HL-60 (cell line): Measurements from ENCODE around the gene FBXO11.
"Not testable (repeated sequence)": the region's sequence is repeated elsewhere in the genome, so short reads cannot be mapped to it uniquely, and the experiment has no call there.

Source experiments
- DNase-seq, 2 experiments: peaks; one replicate each; pipeline ENCODE4 v3.0.0-alpha.2; 2010 to 2020; ENCODE audit warnings: low read depth in 1 of 2, low spot score in 1 of 2
- H3K27ac ChIP-seq: fragments of 250-450 bp; sonication (Bioruptor Pico); replicated peaks from 2 replicates; pipeline ENCODE4 v1.5.1; 2020; ENCODE audit warnings: mild to moderate bottlenecking, moderate library complexity
- H3K27me3 ChIP-seq: fragments of 250-450 bp; sonication (Bioruptor Pico); 2 replicates; pipeline ENCODE4 v1.5.1; 2021; ENCODE audit warnings: mild to moderate bottlenecking, moderate library complexity; ENCODE audit not compliant: insufficient read depth, poor library complexity, severe bottlenecking
- H3K4me3 ChIP-seq: replicated peaks from 2 replicates; pipeline ENCODE4 v1.5.1; 2011; ENCODE audit warnings: mild to moderate bottlenecking, control low read depth, low read length; ENCODE audit not compliant: insufficient read depth
- GABPA ChIP-seq: IDR thresholded peaks from 2 replicates; pipeline ENCODE4 v1.6.1; 2012; ENCODE audit warnings: low read depth
- POLR2AphosphoS5 ChIP-seq: IDR thresholded peaks from 2 replicates; pipeline ENCODE4 v1.6.1; 2012; ENCODE audit warnings: low read depth
- SPI1 ChIP-seq: IDR thresholded peaks from 2 replicates; pipeline ENCODE4 v1.6.1; 2012; ENCODE audit warnings: low read depth, mild to moderate bottlenecking, borderline replicate concordance
- TF ChIP-seq, protein P1 (sequence below): IDR thresholded peaks from one replicate; pipeline ENCODE4 v1.5.1; 2011; ENCODE audit warnings: low read length, control low read depth, inconsistent platforms; ENCODE audit not compliant: insufficient read depth
- TF ChIP-seq, protein P2 (sequence below): IDR thresholded peaks from 2 replicates; pipeline ENCODE4 v1.6.1; 2012; ENCODE audit warnings: low read depth; ENCODE audit not compliant: insufficient replicate concordance

The FBXO11 gene

DNA sequence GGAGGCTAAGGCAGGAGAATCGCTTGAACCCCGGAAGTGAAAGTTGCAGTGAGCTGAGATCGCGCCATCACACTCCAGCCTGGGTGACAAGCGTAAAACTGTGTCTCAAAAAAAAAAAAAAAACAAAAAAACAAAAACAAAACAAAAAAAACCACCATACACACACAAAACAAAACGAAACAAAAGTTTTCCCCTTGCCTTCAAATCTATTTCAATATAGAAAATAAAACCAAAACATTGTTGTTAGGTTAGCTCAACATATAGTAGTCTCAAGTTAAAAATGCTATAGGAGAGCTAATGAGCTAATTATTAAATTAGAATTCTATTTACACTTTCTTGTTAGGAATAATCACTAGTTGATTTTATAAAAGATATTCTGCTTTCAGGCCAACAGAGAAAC lies 43.3 kb downstream of the FBXO11 start:
- H3K4me3 ChIP-seq, result no peak overlapping the region
- TF ChIP-seq, protein P1, sequence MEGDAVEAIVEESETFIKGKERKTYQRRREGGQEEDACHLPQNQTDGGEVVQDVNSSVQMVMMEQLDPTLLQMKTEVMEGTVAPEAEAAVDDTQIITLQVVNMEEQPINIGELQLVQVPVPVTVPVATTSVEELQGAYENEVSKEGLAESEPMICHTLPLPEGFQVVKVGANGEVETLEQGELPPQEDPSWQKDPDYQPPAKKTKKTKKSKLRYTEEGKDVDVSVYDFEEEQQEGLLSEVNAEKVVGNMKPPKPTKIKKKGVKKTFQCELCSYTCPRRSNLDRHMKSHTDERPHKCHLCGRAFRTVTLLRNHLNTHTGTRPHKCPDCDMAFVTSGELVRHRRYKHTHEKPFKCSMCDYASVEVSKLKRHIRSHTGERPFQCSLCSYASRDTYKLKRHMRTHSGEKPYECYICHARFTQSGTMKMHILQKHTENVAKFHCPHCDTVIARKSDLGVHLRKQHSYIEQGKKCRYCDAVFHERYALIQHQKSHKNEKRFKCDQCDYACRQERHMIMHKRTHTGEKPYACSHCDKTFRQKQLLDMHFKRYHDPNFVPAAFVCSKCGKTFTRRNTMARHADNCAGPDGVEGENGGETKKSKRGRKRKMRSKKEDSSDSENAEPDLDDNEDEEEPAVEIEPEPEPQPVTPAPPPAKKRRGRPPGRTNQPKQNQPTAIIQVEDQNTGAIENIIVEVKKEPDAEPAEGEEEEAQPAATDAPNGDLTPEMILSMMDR, result no peak
- no peak for TF ChIP-seq SPI1
- TF ChIP-seq GABPA, result no peak
- TF ChIP-seq POLR2AphosphoS5, result no peak
- TF ChIP-seq, protein P2, sequence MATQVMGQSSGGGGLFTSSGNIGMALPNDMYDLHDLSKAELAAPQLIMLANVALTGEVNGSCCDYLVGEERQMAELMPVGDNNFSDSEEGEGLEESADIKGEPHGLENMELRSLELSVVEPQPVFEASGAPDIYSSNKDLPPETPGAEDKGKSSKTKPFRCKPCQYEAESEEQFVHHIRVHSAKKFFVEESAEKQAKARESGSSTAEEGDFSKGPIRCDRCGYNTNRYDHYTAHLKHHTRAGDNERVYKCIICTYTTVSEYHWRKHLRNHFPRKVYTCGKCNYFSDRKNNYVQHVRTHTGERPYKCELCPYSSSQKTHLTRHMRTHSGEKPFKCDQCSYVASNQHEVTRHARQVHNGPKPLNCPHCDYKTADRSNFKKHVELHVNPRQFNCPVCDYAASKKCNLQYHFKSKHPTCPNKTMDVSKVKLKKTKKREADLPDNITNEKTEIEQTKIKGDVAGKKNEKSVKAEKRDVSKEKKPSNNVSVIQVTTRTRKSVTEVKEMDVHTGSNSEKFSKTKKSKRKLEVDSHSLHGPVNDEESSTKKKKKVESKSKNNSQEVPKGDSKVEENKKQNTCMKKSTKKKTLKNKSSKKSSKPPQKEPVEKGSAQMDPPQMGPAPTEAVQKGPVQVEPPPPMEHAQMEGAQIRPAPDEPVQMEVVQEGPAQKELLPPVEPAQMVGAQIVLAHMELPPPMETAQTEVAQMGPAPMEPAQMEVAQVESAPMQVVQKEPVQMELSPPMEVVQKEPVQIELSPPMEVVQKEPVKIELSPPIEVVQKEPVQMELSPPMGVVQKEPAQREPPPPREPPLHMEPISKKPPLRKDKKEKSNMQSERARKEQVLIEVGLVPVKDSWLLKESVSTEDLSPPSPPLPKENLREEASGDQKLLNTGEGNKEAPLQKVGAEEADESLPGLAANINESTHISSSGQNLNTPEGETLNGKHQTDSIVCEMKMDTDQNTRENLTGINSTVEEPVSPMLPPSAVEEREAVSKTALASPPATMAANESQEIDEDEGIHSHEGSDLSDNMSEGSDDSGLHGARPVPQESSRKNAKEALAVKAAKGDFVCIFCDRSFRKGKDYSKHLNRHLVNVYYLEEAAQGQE, result no peak
- H3K27ac ChIP-seq, result no peak overlapping the region

DNA sequence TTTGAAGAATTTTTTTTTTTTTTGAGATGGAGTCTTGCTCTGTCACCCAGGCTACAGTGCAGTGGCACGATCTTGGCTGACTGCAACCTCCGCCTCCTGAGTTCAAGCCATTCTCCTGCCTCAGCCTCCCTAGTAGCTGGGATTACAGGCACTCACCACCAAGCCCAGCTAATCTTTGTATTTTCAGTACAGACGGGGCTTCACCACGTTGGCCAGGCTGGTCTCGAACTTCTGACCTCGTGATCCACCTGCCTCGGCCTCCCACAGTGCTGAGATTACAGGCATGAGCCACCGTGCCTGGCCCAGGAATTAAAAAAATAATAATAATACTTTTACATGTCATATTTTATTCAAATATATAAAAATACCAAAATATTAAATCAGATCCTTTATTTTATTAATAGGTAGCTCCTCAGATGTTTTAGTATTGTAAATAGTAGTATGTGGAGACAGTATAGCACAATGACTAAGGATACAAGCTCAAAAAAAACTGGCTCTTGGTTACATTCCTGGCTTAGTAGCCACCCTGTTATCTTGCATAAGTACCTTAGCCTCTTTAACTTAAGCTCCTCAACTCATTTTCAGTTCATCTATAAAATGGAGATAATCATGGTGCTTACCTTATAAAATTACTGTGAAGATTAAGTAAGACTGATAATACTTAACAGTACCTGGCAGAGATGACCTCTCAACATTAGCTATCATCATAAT lies 53.1 kb downstream of the FBXO11 start:
- H3K27me3 ChIP-seq, H3K4me3 ChIP-seq, DNase-seq, H3K27ac ChIP-seq: not testable (repeated sequence)

More for the DNA sequence above, 43.3 kb downstream of the FBXO11 start:
- H3K27me3 ChIP-seq, result no peaks in the 10 kb centered on the region
- no peak for DNase-seq

DNA sequence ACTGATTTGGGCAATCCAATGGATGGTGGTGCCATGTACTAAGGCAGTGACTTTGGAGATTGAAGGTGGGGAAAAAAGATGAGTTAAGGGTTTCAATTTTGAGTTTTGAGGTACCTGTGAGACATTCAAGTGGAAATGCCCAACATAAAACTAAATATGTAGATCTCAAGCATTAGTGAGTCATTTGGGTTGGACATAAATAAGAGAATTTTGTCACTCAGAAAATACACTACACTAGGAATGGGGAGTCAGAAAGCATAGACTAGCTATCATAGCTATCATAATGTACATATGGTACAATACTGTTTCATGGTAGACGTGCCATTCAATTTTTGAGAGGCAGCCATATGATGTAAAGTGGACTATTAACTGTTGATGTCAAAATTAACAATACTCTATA lies 56.1 kb downstream of the FBXO11 start:
- no peak overlapping the region for H3K27ac ChIP-seq
- DNase-seq, result no peak

DNA sequence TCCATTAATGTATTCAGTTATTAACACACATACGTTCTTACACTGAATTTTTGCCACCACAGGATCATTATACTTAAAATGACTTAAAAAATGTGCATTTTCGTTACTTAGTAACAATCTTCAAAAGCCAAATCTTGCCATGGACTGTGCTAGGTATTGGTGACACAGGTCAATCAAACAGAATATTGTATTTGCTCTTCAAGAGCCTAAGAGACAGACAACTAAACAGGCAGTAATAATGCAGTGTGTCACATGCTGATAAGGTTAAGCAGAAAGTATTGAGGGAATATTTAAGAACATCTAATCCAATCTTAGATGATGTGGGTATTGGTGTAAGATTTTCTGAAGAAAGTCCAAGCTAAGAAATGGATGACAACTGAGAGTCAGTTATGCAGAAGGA lies 56.9 kb downstream of the FBXO11 start:
- Histone ChIP-seq H3K4me3 (no peak overlapping the region), H3K27me3 (no peaks in the 10 kb centered on the region), H3K27ac (no peak overlapping the region)
- no peak for DNase-seq
- TF ChIP-seq, protein P2, result no peak
- TF ChIP-seq, protein P1, result no peak
- TF ChIP-seq GABPA (no peak), POLR2AphosphoS5 (no peak), SPI1 (no peak)

More for the DNA sequence above, 56.1 kb downstream of the FBXO11 start:
- H3K27me3 ChIP-seq, result no peaks in the 10 kb centered on the region
- no peak overlapping the region for H3K4me3 ChIP-seq
- TF ChIP-seq, protein P1, result no peak
- TF ChIP-seq GABPA (no peak), POLR2AphosphoS5 (no peak), SPI1 (no peak)
- TF ChIP-seq, protein P2, result no peak
